ENCODE results near the gene KIF16B. TPM values are rescaled to one million over a fixed set of nuclear protein-coding genes. Genes with fewer than 3 reads are reported as not detected.

KIF16B gene
- total and polyA plus RNA-seq, 2 of the 8 experiments (the other 6 are each of a cell fraction or from before 2014, with no cell fraction given): 3.0 to 9.2 TPM

- H3K4ac ChIP-seq (replicated peaks; ENCODE audit: insufficient read length, low read depth, low read length): no peak overlapping the region
- H3K4me1 ChIP-seq (replicated peaks in 1 of 4; ENCODE audit: control insufficient read depth in 3 of 4, insufficient read depth in 4 of 4, low read length in 3 of 4): no peaks in the 10 kb centered on the region
- no peak for FAIRE-seq
- no peak overlapping the region for H3K4me3 ChIP-seq (ENCODE audit: extremely low read depth in 1 of 4, insufficient read depth in 2 of 4, low read depth in 3 of 4, low read length in 4 of 4)
- H3K56ac ChIP-seq (replicated peaks; ENCODE audit: insufficient read length, low read depth, low read length): no peak overlapping the region
- H2BK5ac ChIP-seq (ENCODE audit: low read depth, low read length): no peak overlapping the region
- no peaks in the 10 kb centered on the region for H3K79me1 ChIP-seq (ENCODE audit: low read depth, low read length)
- H3K36me3 ChIP-seq (ENCODE audit: control insufficient read depth in 2 of 4, insufficient read depth in 4 of 4, low read length in 3 of 4): no peaks in the 10 kb centered on the region
- no peak overlapping the region for H3K27ac ChIP-seq (ENCODE audit: low read depth, low read length)
- WGBS, 2 experiments (ENCODE audit: extremely low coverage in 1 of 2, insufficient coverage in 1 of 2, insufficient read length in 1 of 2, insufficient replicate concordance in 2 of 2, low coverage in 1 of 2, low lambda C conversion rate in 2 of 2, missing lambda C conversion rate in 1 of 2): 93% methylated on average over 10 of the region's 10 CpGs; no CpG with 5 or more reads in 1 of the 2 experiments
- no peak overlapping the region for H3K18ac ChIP-seq (ENCODE audit: extremely low read depth, low read length)
- H3K79me2 ChIP-seq (ENCODE audit: control insufficient read depth in 1 of 2, insufficient read depth in 2 of 2, low read length in 2 of 2): no peaks in the 10 kb centered on the region
- ChIA-PET CTCF (ENCODE audit: partially characterized antibody) (interaction anchor here (0.7 kb wide), 1 partner anchor 23 kb away, joined by 3 read pairs; no protein-coding TSS in a partner anchor), POLR2A (ENCODE audit: partially characterized antibody) (no interaction called here)
- H3K23ac ChIP-seq (ENCODE audit: insufficient read length): no peak overlapping the region
- H2AK5ac ChIP-seq (ENCODE audit: low read depth, low read length): no peak overlapping the region
- no peak overlapping the region for H3K9ac ChIP-seq (replicated peaks in 1 of 4; ENCODE audit: extremely low read depth in 1 of 4, low read depth in 3 of 4, low read length in 3 of 4)
- H2BK12ac ChIP-seq (ENCODE audit: low read depth, low read length): no peak overlapping the region
- H4K91ac ChIP-seq (replicated peaks; ENCODE audit: insufficient read length, low read length): no peak overlapping the region
- H3K27me3 ChIP-seq (replicated peaks in 1 of 4; ENCODE audit: control insufficient read depth in 3 of 4, extremely low read depth in 1 of 4, insufficient read depth in 3 of 4, low read length in 3 of 4): no peaks in the 10 kb centered on the region
- no peak overlapping the region for H3K4me2 ChIP-seq (ENCODE audit: insufficient read depth in 1 of 2, low read depth in 2 of 2, low read length in 2 of 2)
- DNase-seq (ENCODE audit: low read depth in 1 of 2, low spot score in 2 of 2): no peak
- no peak overlapping the region for H4K8ac ChIP-seq (ENCODE audit: extremely low read depth, insufficient read depth, low read length)
- no peaks in the 10 kb centered on the region for H3K23me2 ChIP-seq (ENCODE audit: low read depth, low read length)
- no peak overlapping the region for H4K5ac ChIP-seq (ENCODE audit: insufficient read length, low read depth, low read length)
- H3K9me3 ChIP-seq (ENCODE audit: insufficient read depth in 2 of 2, low read depth in 1 of 2, low read length in 1 of 2): no peaks in the 10 kb centered on the region
- H4K20me1 ChIP-seq (replicated peaks in 1 of 2; ENCODE audit: control insufficient read depth in 1 of 2, insufficient read depth in 2 of 2, low read length in 2 of 2): no peaks in the 10 kb centered on the region
- H2BK120ac ChIP-seq (replicated peaks; ENCODE audit: low read depth, low read length): no peak overlapping the region
- no peak overlapping the region for H2BK15ac ChIP-seq (ENCODE audit: low read length)
- no peak overlapping the region for H3K14ac ChIP-seq (ENCODE audit: insufficient read length)
- no peak overlapping the region for H2AFZ ChIP-seq (ENCODE audit: low read length)
- H2BK20ac ChIP-seq (ENCODE audit: low read length): no peak overlapping the region
Measured at GRCh38 chr20:16498526-16499253, 74.6 kb downstream of the KIF16B start.

Measured in H1 (cell line).